KG1 (cell line): ENCODE results near the gene TDP2.
"Not testable (repeated sequence)": the region's sequence is repeated elsewhere in the genome, so short reads cannot be mapped to it uniquely, and the experiment has no call there.

ENCODE experiments used
- DNase-seq: peaks from one replicate; lab custom pipeline; 2025; lab: John Stamatoyannopoulos, UW

The TDP2 gene

GRCh38 chr6:24646771-24647170, 19.9 kb downstream of the TDP2 start:
- DNase-seq, result no peak

DNA sequence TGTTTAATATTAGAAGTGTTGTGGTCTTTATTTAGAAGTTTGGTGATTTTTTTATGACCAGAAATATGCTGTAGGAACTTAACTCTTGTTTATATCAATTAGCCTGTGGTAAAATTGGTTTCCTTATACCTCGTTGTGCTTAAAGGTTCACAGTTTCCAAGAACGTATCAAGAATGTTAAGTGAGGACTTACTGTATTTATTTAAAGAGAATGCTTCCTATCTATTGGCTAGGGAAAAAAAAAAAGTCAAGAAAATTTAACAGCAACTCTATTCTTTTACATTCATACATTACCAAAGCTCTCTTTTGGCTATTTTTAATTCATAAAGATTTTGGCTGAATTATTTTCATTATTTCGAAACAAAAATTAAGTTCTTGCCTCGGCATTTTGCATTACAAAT, 22.3 kb downstream of the TDP2 start:
- no peak for DNase-seq

- no peak for DNase-seq
Measured at GRCh38 chr6:24643920-24644319, 22.8 kb downstream of the TDP2 start.

GRCh38 chr6:24642061-24642460, 24.6 kb downstream of the TDP2 start:
- DNase-seq, result no peak

DNA sequence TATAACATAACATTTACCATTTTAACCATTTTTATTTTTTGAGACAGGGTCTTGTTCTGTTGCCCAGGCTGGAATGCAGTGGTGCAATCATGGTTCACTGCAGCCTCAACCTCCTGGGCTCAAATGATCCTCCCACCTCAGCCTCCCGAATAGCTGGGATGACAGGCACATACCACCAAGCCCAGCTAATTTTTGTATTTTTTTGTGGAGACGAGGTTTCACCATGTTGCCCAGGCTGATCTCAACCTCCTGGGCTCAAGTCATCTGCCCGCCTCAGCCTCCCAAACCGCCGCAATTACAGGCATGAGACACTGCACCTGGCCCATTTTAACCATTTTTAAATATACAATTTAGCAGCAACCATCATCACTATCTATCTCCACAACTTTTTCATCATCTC, 26.1 kb downstream of the TDP2 start:
- DNase-seq, result not testable (repeated sequence)

GRCh38 chr6:24640166-24640565, 26.5 kb downstream of the TDP2 start:
- DNase-seq, result no peak

- DNase-seq, result no peak
Measured at GRCh38 chr6:24636681-24637080, 30.0 kb downstream of the TDP2 start.

DNA sequence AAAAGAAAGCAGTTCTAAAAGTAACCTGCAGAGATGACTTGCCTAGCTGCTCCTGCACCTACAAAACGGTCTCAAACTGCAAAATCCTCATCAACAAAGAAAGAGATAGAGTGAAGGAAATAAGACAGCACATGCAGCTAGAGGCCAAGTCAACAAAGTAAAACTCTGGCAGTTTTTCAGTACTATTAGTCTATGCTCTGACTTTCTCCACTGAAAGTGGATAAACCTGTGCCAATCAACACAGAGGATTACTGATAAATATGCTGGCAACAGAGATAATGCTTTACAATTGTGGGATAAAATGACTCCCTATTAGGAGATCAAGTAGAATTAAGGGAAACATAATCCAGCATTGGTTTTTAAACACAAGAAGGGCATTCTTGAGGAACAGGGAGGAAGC, 34.1 kb downstream of the TDP2 start:
- DNase-seq, result no peak

GRCh38 chr6:24631671-24632070, 35.0 kb downstream of the TDP2 start:
- DNase-seq, result no peak

- DNase-seq, result no peak
Measured at GRCh38 chr6:24630856-24631505, 35.7 kb downstream of the TDP2 start.

DNA sequence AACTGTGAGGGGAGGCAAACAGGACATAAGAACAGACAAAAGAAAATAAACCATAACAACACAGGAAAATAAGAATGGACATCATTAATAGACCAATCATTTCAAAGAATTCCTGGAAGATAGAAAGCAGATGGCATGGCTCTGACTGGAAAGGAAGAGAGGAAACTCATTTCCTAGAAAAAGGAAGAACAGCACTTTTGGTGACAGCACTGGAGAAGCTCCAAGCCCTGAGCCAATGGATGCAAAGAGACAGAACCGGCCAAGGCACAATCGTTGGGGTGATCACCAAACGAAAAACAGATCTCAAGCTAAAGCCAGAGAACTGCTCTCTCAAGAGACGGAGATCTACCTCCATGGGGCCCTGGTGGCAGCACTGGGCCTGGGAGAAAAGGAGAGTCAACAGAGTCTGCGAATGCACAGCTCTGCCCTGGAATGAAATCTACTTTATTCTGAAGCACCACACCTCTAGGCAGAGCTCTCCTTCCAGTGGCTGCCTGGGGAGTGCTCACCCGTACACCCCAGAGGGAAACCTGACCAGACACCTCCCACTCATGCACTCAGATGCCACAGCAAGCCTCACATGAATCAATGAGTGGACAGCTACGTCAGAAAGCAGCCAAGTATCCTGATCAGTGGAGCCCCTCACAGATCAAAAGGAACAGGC, 44.9 kb downstream of the TDP2 start:
- no peak for DNase-seq

DNA sequence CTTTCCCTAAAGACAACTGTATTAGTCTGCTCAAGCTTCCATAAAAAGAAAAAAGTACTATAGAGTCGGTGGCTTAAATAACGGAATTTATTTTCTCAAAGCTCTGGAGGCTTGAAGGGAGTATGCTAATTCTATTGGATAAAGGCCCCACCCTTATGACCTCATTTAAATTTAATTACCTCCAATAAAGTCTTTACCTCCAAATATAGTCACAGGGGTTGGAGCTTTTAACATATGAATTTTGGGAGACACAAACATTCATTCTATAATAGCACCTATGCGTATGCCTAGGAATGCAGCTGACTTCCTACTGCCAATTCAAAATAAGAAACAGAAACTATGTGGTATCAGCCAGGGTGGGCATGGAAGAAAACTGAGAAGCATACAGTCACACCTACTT, 46.1 kb downstream of the TDP2 start:
- no peak for DNase-seq

DNA sequence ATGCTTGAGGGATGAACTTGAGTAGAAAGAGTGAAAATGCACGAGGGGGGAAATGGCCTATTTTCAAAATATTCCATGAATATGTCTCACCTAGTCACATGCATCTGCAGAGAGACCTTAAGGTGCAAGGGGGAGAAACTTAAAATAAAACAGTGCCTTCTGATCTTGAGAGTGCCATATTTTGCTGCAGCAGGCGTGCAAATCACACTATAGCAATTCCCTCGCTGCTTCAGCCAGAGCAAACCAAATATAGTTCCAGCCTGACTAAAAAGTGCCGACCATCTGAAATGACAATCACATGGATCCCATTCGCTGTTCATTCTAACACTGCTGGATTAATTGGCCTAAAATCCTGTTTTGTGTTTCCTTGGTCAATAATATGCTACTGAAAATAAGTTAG, 47.0 kb downstream of the TDP2 start:
- DNase-seq, result no peak

- no peak for DNase-seq
Measured at GRCh38 chr6:24614648-24615047, 52.1 kb downstream of the TDP2 start.

GRCh38 chr6:24614043-24614420, 52.7 kb downstream of the TDP2 start:
- no peak for DNase-seq

GRCh38 chr6:24613361-24614042, 53.2 kb downstream of the TDP2 start:
- DNase-seq, result no peak

DNA sequence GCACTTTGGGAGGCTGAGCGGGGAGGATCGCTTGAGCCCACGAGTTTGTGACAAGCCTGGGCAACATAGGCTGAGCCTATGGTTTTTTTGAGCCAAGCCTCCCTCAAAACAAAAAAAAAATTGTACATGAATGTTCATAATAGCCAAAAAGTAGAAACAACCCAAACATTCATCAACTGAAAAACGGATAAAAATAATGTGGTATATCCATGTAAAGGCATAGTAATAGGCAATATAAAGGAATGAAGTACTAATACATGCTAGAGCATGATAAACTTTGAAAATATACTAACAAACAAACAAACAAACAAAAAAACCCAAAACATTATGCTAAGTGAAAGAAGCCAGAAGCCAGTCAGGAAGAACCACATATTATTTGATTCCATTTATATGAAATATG, 56.0 kb downstream of the TDP2 start:
- no peak for DNase-seq

DNA sequence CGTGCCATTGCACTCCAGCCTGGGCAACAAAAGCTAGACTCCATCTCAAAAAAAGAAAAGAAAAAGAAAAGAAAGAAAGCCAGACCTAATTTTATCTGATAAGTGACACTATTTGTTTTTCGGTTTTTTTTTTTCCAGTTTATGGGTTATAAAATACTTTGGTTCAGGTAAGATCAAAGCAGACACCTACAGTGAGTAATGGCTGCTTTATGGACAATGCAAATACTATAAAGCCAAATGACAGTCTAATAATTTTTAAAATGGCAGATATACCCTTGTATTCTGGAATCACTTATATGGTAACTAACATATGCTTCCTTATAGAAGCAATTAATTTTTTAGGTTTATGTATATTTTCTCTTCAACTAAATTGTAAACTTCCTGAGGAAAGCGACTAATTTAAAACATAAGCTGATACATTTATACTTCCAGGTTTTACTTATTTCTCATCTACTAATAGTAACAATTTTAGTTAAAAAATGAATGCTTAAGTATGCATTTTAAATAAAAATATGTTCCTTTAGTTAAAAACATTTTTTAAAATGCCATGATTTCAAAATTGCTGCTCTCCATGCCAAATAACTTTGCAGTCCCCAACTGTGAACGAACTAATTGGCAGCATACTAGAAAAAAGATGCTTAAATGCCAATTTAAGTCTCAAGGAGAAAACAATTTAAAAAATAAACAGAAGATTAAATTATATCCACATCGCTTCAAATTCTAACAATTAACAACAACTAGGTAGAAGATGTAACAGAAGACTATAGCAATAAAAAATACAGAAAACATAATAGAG, 59.2 kb downstream of the TDP2 start:
- DNase-seq, result no peak

- no peak for DNase-seq
Measured at GRCh38 chr6:24606200-24606930, 60.3 kb downstream of the TDP2 start.

GRCh38 chr6:24603241-24603640, 63.5 kb downstream of the TDP2 start:
- DNase-seq, result no peak

DNA sequence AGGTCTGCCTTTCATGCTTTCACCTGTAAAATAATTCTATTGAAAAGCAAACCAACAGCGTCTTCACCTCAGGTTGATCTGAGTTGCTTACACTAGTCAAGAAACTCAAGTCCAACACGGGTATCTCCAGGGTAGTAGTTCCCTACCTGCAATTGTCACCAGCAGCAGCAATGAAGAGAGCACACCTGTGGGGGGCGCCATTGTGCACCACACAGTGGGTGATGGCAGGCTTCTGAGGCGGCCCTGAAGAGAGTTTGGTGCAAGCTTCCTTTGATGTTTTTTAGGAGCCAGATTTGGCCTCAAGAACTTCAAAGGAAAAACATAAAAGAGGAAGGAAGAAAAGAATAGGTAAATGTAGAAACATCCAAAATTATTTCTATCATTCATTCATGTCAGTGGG, 65.8 kb downstream of the TDP2 start:
- DNase-seq, result no peak
